ENCODE data around the gene ZNF518A. TPM values are rescaled to one million over a fixed set of nuclear protein-coding genes. Genes with fewer than 3 reads are reported as not detected.

Gene ZNF518A
- total and polyA plus RNA-seq, 2 of the 8 experiments (the other 6 are each of a cell fraction or from before 2014, with no cell fraction given), result 6.6 to 34.8 TPM

- Histone ChIP-seq H2AFZ (ENCODE audit: low read length) (no peak overlapping the region), H3K4me1 (replicated peaks in 1 of 4; ENCODE audit: control insufficient read depth in 3 of 4, insufficient read depth in 4 of 4, low read length in 3 of 4) (0 out of 7 replicates have a peak, but pooled peaks cover 0 to 2% (median 0%) of the 10 kb centered on the region in 4 experiments), H3K23me2 (ENCODE audit: low read depth, low read length) (no peaks in the 10 kb centered on the region), H3K4me2 (ENCODE audit: insufficient read depth in 1 of 2, low read depth in 2 of 2, low read length in 2 of 2) (no peak overlapping the region), H4K91ac (replicated peaks; ENCODE audit: insufficient read length, low read length) (no peak overlapping the region), H2BK20ac (ENCODE audit: low read length) (no peak overlapping the region), H2AK5ac (ENCODE audit: low read depth, low read length) (no peak overlapping the region), H4K20me1 (replicated peaks in 1 of 2; ENCODE audit: control insufficient read depth in 1 of 2, insufficient read depth in 2 of 2, low read length in 2 of 2) (peaks cover 0 to 3% of the 10 kb centered on the region in 2 experiments), H3K4ac (replicated peaks; ENCODE audit: insufficient read length, low read depth, low read length) (no peak overlapping the region), H3K56ac (replicated peaks; ENCODE audit: insufficient read length, low read depth, low read length) (no peak overlapping the region), H3K79me1 (ENCODE audit: low read depth, low read length) (no peaks in the 10 kb centered on the region; the same call in 1 of the 2 replicates), H3K18ac (ENCODE audit: extremely low read depth, low read length) (no peak overlapping the region), H3K27me3 (replicated peaks in 1 of 4; ENCODE audit: control insufficient read depth in 3 of 4, extremely low read depth in 1 of 4, insufficient read depth in 3 of 4, low read length in 3 of 4) (no peaks in the 10 kb centered on the region), H4K8ac (ENCODE audit: extremely low read depth, insufficient read depth, low read length) (no peak overlapping the region), H2BK5ac (ENCODE audit: low read depth, low read length) (no peak overlapping the region), H3K79me2 (ENCODE audit: control insufficient read depth in 1 of 2, insufficient read depth in 2 of 2, low read length in 2 of 2) (peaks cover 0 to 19% of the 10 kb centered on the region in 2 experiments; a peak in 2 of 4 replicates), H2BK120ac (replicated peaks; ENCODE audit: low read depth, low read length) (no peak overlapping the region), H2BK15ac (ENCODE audit: low read length) (no peak overlapping the region), H2BK12ac (ENCODE audit: low read depth, low read length) (no peak overlapping the region), H3K4me3 (ENCODE audit: extremely low read depth in 1 of 4, insufficient read depth in 2 of 4, low read depth in 3 of 4, low read length in 4 of 4) (no peak overlapping the region), H3K36me3 (ENCODE audit: control insufficient read depth in 2 of 4, insufficient read depth in 4 of 4, low read length in 3 of 4) (peaks cover 6 to 58% (median 20%) of the 10 kb centered on the region in 4 experiments; a peak in 5 of 8 replicates), H3K9me3 (ENCODE audit: insufficient read depth in 2 of 2, low read depth in 1 of 2, low read length in 1 of 2) (no peaks in the 10 kb centered on the region), H3K14ac (ENCODE audit: insufficient read length) (no peak overlapping the region), H3K23ac (ENCODE audit: insufficient read length) (no peak overlapping the region), H3K9ac (replicated peaks in 1 of 4; ENCODE audit: extremely low read depth in 1 of 4, low read depth in 3 of 4, low read length in 3 of 4) (no peak overlapping the region), H4K5ac (ENCODE audit: insufficient read length, low read depth, low read length) (no peak overlapping the region), H3K27ac (ENCODE audit: low read depth, low read length) (no peak overlapping the region)
- DNase-seq (ENCODE audit: low read depth in 1 of 2, low spot score in 2 of 2) (no peak), FAIRE-seq (no peak)
- TF ChIP-seq EZH2 (IDR thresholded peaks at IDR 0.05; ENCODE audit: low read depth, low read length, severe bottlenecking), result no peak
- TF ChIP-seq YY1 (IDR thresholded peaks at IDR 0.05; ENCODE audit: low read depth, low read length), result no peak
- no peak for TF ChIP-seq BCL11A (IDR thresholded peaks at IDR 0.05; ENCODE audit: low read depth in 2 of 2, low read length in 2 of 2)
- TF ChIP-seq EP300 (IDR thresholded peaks at IDR 0.05; ENCODE audit: borderline replicate concordance in 1 of 2, low read depth in 2 of 2, low read length in 2 of 2), result no peak
- TF ChIP-seq RNF2 (IDR thresholded peaks at IDR 0.05; ENCODE audit: borderline replicate concordance, low read depth, low read length, missing control alignments, poor library complexity, severe bottlenecking), result no peak
- no peak for TF ChIP-seq TCF12 (IDR thresholded peaks at IDR 0.05; ENCODE audit: low read depth, low read length)
- no peak for TF ChIP-seq E2F6 (IDR thresholded peaks at IDR 0.05)
- no peak for TF ChIP-seq KDM1A (IDR thresholded peaks at IDR 0.05; ENCODE audit: borderline replicate concordance, low read length)
- no peak for TF ChIP-seq MAFK (IDR thresholded peaks at IDR 0.05; ENCODE audit: low read depth, low read length)
- no peak for TF ChIP-seq SP2 (IDR thresholded peaks at IDR 0.05; ENCODE audit: low read length)
- no peak for TF ChIP-seq CEBPB (IDR thresholded peaks at IDR 0.05; ENCODE audit: low read depth, low read length)
- no peak for TF ChIP-seq JUND (IDR thresholded peaks at IDR 0.05; ENCODE audit: low read length)
- ChIA-PET CTCF (ENCODE audit: partially characterized antibody) (interaction anchor here (1.1 to 1.5 kb wide), 2 partner anchors 28 to 233 kb away, joined by 4 to 6 read pairs; no protein-coding TSS in a partner anchor), POLR2A (ENCODE audit: partially characterized antibody) (interaction anchor here (1.7 to 6.9 kb wide), 2 partner anchors 7 to 90 kb away, joined by 4 to 46 read pairs; partner anchors contain the start of gene ZNF518A)
- 88% methylated on average over 2 of the region's 2 CpGs; no CpG with 5 or more reads in 1 of the 2 experiments for WGBS, 2 experiments (ENCODE audit: extremely low coverage in 1 of 2, insufficient coverage in 1 of 2, insufficient read length in 1 of 2, insufficient replicate concordance in 2 of 2, low coverage in 1 of 2, low lambda C conversion rate in 2 of 2, missing lambda C conversion rate in 1 of 2)
Observed at GRCh38 chr10:96137567-96137966, 7.5 kb downstream of the ZNF518A start.

All from H1 (cell line).